ENCODE data around the gene TIMM8B. TPM values are rescaled to one million over a fixed set of nuclear protein-coding genes. Genes with fewer than 3 reads are reported as not detected.
"Not testable (repeated sequence)": the region's sequence is repeated elsewhere in the genome, so short reads cannot be mapped to it uniquely, and the experiment has no call there.

The TIMM8B gene
- total RNA-seq, 1 experiment from 2014 or later, result 62.1 TPM

DNA sequence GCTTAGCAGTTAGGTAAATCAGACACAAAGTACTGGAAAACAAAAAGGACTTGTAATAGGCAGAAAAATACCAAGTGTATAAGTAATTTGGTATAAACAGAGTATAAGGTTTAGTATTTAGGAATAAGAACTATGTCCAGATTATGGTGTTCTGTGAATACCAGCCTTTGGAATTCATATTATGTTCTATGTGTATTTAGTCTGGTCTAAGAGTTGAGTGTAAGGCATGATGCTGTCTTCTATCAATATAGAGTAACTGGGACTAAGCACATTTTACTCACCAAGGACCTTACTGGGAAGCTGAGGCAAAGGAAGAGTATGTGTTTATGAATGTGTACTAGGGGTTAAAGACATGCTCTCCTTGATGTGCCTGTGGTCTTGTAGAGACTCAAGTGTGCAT is 9.6 kb upstream of the TIMM8B start:
- BruUV-seq (replicated peaks), result no TSS peak
- ChIA-PET RAD21 (ENCODE audit: low non-redundant PET in 1 of 2, low total read pairs in 2 of 2, uncharacterized antibody in 2 of 2, unreplicated experiment in 2 of 2) (no interaction called here), POLR2A (interaction anchor here (0.9 kb wide), 1 partner anchor 12 kb away, joined by 3 read pairs; no protein-coding TSS in a partner anchor), CTCF (no interaction called here)
- DNase-seq (ENCODE audit: low read depth, low spot score) (no peak), ATAC-seq (no peak)
- Histone ChIP-seq H3K4me3 (replicated peaks in 1 of 2; ENCODE audit: low read depth in 1 of 2, low read length in 2 of 2) (no peak overlapping the region), H3K4me2 (ENCODE audit: low read length) (no peak overlapping the region), H3K9me2 (ENCODE audit: insufficient read depth) (no peaks in the 10 kb centered on the region), H3K79me2 (ENCODE audit: insufficient read depth, low read length) (peaks cover 22% of the 10 kb centered on the region), H4K20me1 (ENCODE audit: insufficient read depth) (no peaks in the 10 kb centered on the region; the same call in 1 of the 2 replicates), H3K27me3 (ENCODE audit: insufficient read depth, low read length) (no peaks in the 10 kb centered on the region), H3K9ac (ENCODE audit: low read length) (no peak overlapping the region), H2AFZ (ENCODE audit: low read depth, low read length, poor library complexity, severe bottlenecking) (no peak overlapping the region), H3K36me3 (ENCODE audit: control insufficient read depth in 1 of 2, insufficient read depth in 2 of 2, low read length in 2 of 2) (peaks cover 22 to 26% of the 10 kb centered on the region in 2 experiments), H3K9me3 (ENCODE audit: control insufficient read depth in 1 of 2, insufficient read depth in 1 of 2, low read depth in 1 of 2, low read length in 2 of 2) (no peaks in the 10 kb centered on the region), H3K27ac (ENCODE audit: low read depth, low read length) (no peak overlapping the region), H3K4me1 (ENCODE audit: control insufficient read depth in 1 of 2, insufficient read depth in 2 of 2, low read length in 2 of 2) (no peaks in the 10 kb centered on the region)
- intact Hi-C loops (cut with micrococcal nuclease), result no loop called here
- no peak for TF ChIP-seq EZH2phosphoT487 (IDR thresholded peaks at IDR 0.05; ENCODE audit: borderline replicate concordance)
- TF ChIP-seq JUND (IDR thresholded peaks at IDR 0.05), result no peak
- no peak for TF ChIP-seq EZH2 (IDR thresholded peaks at IDR 0.05)
- no peak for TF ChIP-seq CEBPB (IDR thresholded peaks at IDR 0.05; ENCODE audit: low read depth)

- H4K20me1 ChIP-seq (ENCODE audit: insufficient read depth); H3K4me3 ChIP-seq (replicated peaks in 1 of 2; ENCODE audit: low read depth in 1 of 2, low read length in 2 of 2); H3K9me3 ChIP-seq (ENCODE audit: control insufficient read depth in 1 of 2, insufficient read depth in 1 of 2, low read depth in 1 of 2, low read length in 2 of 2); DNase-seq (ENCODE audit: low read depth, low spot score); CTCF ChIA-PET; BruUV-seq (replicated peaks); H3K4me1 ChIP-seq (ENCODE audit: control insufficient read depth in 1 of 2, insufficient read depth in 2 of 2, low read length in 2 of 2); H3K27ac ChIP-seq (ENCODE audit: low read depth, low read length); RAD21 ChIA-PET (ENCODE audit: low non-redundant PET in 1 of 2, low total read pairs in 2 of 2, uncharacterized antibody in 2 of 2, unreplicated experiment in 2 of 2); H3K9me2 ChIP-seq (ENCODE audit: insufficient read depth); ATAC-seq; H3K27me3 ChIP-seq (ENCODE audit: insufficient read depth, low read length); intact Hi-C loops (cut with micrococcal nuclease); H3K4me2 ChIP-seq (ENCODE audit: low read length); H2AFZ ChIP-seq (ENCODE audit: low read depth, low read length, poor library complexity, severe bottlenecking); H3K9ac ChIP-seq (ENCODE audit: low read length): not testable (repeated sequence)
- Histone ChIP-seq H3K79me2 (ENCODE audit: insufficient read depth, low read length) (peaks cover 31% of the 10 kb centered on the region), H3K36me3 (ENCODE audit: control insufficient read depth in 1 of 2, insufficient read depth in 2 of 2, low read length in 2 of 2) (peaks cover 25 to 32% of the 10 kb centered on the region in 2 experiments)
- POLR2A ChIA-PET, result interaction anchor here (0.9 kb wide), 1 partner anchor 11 kb away, joined by 3 read pairs; no protein-coding TSS in a partner anchor
Measured at GRCh38 chr11:112095302-112095701, 8.7 kb upstream of the TIMM8B start.

All from HCT116 (cell line).